Trophoblast cell (in vitro differentiated cells and primary cell): ENCODE results near the gene ATAD3C.
"Not testable (repeated sequence)": the region's sequence is repeated elsewhere in the genome, so short reads cannot be mapped to it uniquely, and the experiment has no call there.

Experiments
- DNase-seq, 2 donors: peaks; one replicate each; pipeline ENCODE4 v3.0.0-alpha.2; 2016
- H2AFZ ChIP-seq: 2 replicates; pipeline ENCODE4 v1.6.1; 2013; ENCODE audit warnings: low read length, moderate library complexity, mild to moderate bottlenecking; ENCODE audit not compliant: insufficient read depth, poor library complexity
- H2AK5ac ChIP-seq: 2 replicates; pipeline ENCODE4 v1.6.1; 2013; ENCODE audit warnings: mild to moderate bottlenecking, low read length
- H2BK120ac ChIP-seq: 2 replicates; pipeline ENCODE4 v1.6.1; 2013; ENCODE audit warnings: low read length, mild to moderate bottlenecking, moderate library complexity; ENCODE audit not compliant: insufficient read depth, poor library complexity
- H2BK12ac ChIP-seq: 2 replicates; pipeline ENCODE4 v1.6.1; 2013; ENCODE audit warnings: mild to moderate bottlenecking, low read length, moderate library complexity
- H2BK5ac ChIP-seq: 2 replicates; pipeline ENCODE4 v1.6.1; 2013; ENCODE audit warnings: low read length, low read depth, moderate library complexity, mild to moderate bottlenecking; ENCODE audit not compliant: poor library complexity
- H3K14ac ChIP-seq: 2 replicates; pipeline ENCODE4 v1.6.1; 2013; ENCODE audit warnings: mild to moderate bottlenecking, low read length
- H3K18ac ChIP-seq: 2 replicates; pipeline ENCODE4 v1.6.1; 2013; ENCODE audit warnings: mild to moderate bottlenecking, low read length
- H3K23ac ChIP-seq: 2 replicates; pipeline ENCODE4 v1.6.1; 2013; ENCODE audit warnings: low read length
- H3K27ac ChIP-seq: 2 replicates; pipeline ENCODE4 v1.5.1; 2013; ENCODE audit warnings: low read depth, mild to moderate bottlenecking, inconsistent platforms, low read length, moderate library complexity
- H3K27me3 ChIP-seq: 2 replicates; pipeline ENCODE4 v1.6.1; 2013; ENCODE audit warnings: inconsistent platforms, mild to moderate bottlenecking, low read length, moderate library complexity; ENCODE audit not compliant: insufficient read depth
- H3K36me3 ChIP-seq, 2 experiments: 1 replicate in 1 of 2; 2 replicates in 1 of 2; pipeline ENCODE4 v1.6.1; 2013; ENCODE audit warnings: low read length in 2 of 2, mild to moderate bottlenecking in 2 of 2, moderate library complexity in 1 of 2; ENCODE audit not compliant: insufficient read depth in 2 of 2, control insufficient read depth in 1 of 2
- H3K4ac ChIP-seq: 2 replicates; pipeline ENCODE4 v1.6.1; 2013; ENCODE audit warnings: low read depth, mild to moderate bottlenecking, low read length, moderate library complexity
- H3K4me1 ChIP-seq, 2 experiments: 1 replicate in 1 of 2; 2 replicates in 1 of 2; pipeline ENCODE4 v1.6.1; 2013; ENCODE audit warnings: low read length in 2 of 2, mild to moderate bottlenecking in 2 of 2, moderate library complexity in 1 of 2; ENCODE audit not compliant: insufficient read depth in 2 of 2, control insufficient read depth in 1 of 2
- H3K4me2 ChIP-seq: 2 replicates; pipeline ENCODE4 v1.6.1; 2013; ENCODE audit warnings: inconsistent platforms, mild to moderate bottlenecking, low read length, moderate library complexity
- H3K4me3 ChIP-seq: 2 replicates; pipeline ENCODE4 v1.5.1; 2013; ENCODE audit warnings: mild to moderate bottlenecking, low read depth, low read length, inconsistent platforms
- H3K79me1 ChIP-seq: one replicate; pipeline ENCODE4 v1.6.1; 2013; ENCODE audit warnings: low read length
- H3K79me2 ChIP-seq: 2 replicates; pipeline ENCODE4 v1.6.1; 2013; ENCODE audit warnings: low read length, mild to moderate bottlenecking; ENCODE audit not compliant: control insufficient read depth, insufficient read depth, poor library complexity
- H3K9ac ChIP-seq: 2 replicates; pipeline ENCODE4 v1.6.1; 2013; ENCODE audit warnings: mild to moderate bottlenecking, low read length
- H3K9me3 ChIP-seq: 2 replicates; pipeline ENCODE4 v1.6.1; 2013; ENCODE audit warnings: low read depth, mild to moderate bottlenecking, control low read depth, inconsistent platforms, low read length; ENCODE audit not compliant: insufficient read depth
- H4K12ac ChIP-seq: 2 replicates; pipeline ENCODE4 v1.6.1; 2013; ENCODE audit warnings: low read depth, mild to moderate bottlenecking, low read length, moderate library complexity
- H4K8ac ChIP-seq: 2 replicates; pipeline ENCODE4 v1.6.1; 2013; ENCODE audit warnings: low read depth, mild to moderate bottlenecking, low read length, moderate library complexity
- H4K91ac ChIP-seq: one replicate; pipeline ENCODE4 v1.6.1; 2013; ENCODE audit warnings: low read depth, mild to moderate bottlenecking, low read length, moderate library complexity
- WGBS: extraction: QIAGEN DNeasy Blood & Tissue Kit; methylation state at CpG from one replicate; pipeline ENCODE4 v1.1.7; 2013; ENCODE audit warnings: missing lambda C conversion rate; ENCODE audit not compliant: insufficient read length, insufficient coverage; ENCODE audit errors: extremely low coverage; 5-methylcytosine and 5-hydroxymethylcytosine counted together

ATAD3C gene

DNA sequence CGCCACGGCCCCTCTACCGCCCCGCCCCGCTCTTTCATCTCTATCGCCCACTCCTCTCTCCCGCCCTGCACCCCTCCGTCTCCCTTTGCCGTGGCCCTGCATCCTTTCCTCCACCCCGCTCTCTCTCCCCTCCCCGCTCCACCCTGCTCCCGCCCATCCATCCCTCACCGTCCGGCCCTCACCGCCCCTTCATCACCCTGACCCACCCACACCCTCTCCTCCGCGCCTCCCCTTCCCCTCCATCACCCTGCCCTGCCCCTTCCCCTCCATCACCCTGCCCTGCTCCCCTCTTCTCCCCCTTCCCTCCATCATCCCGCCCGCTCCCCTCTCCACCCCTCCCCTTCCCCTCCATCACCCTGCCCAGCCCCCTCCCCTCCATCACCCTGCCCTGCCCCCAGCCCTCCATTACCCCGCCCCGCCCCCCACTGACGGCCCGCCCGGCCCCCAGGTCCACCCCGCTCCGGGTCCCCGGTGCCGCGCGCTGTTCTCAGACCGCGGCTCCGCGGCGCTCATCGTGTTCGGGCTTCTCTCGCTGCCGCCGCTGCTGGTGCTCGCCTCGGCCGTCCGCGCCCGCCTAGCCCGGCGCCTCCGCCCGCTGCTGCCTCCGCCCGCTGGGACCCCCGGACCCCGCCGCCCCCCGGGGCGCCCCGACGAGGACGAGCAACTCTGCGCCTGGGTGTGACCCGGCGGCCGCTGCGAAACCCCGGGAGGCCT lies 22.2 kb upstream of the ATAD3C start:
- H2AFZ ChIP-seq, result no peak overlapping the region
- H3K79me2 ChIP-seq, result peaks cover 7% of the 10 kb centered on the region
- H3K4me1 ChIP-seq, result peaks cover 45 to 48% of the 10 kb centered on the region in 2 experiments
- H3K79me1 ChIP-seq, result peaks cover 39% of the 10 kb centered on the region
- no peaks in the 10 kb centered on the region for H3K27me3 ChIP-seq
- peak in 1 of 2 donors; percentile 26 for DNase-seq
- H2BK120ac ChIP-seq, result peak overlapping the region; percentile 37
- H2BK12ac ChIP-seq, result no peak overlapping the region
- no peak overlapping the region for H3K27ac ChIP-seq
- peak overlapping the region; percentile 77 for H3K14ac ChIP-seq
- H3K36me3 ChIP-seq, result no peaks in the 10 kb centered on the region
- no peaks in the 10 kb centered on the region for H3K9me3 ChIP-seq
- peak overlapping the region; percentile 91 for H4K91ac ChIP-seq
- peak overlapping the region; percentile 73 for H4K8ac ChIP-seq
- peak overlapping the region; percentile 25 for H2BK5ac ChIP-seq
- peak overlapping the region; percentile 57 for H4K12ac ChIP-seq
- 100% methylated on average over 2 of the region's 66 CpGs for WGBS
- peak overlapping the region; percentile 61 for H3K4ac ChIP-seq
- peak overlapping the region; percentile 63 for H3K4me3 ChIP-seq
- H3K4me2 ChIP-seq, result peak overlapping the region; percentile 61
- H3K9ac ChIP-seq, result no peak overlapping the region
- H3K23ac ChIP-seq, result no peak overlapping the region
- no peak overlapping the region for H2AK5ac ChIP-seq
- H3K18ac ChIP-seq, result peak overlapping the region; percentile 72

- peak overlapping the region; percentile 91 for H4K91ac ChIP-seq
- no peak for DNase-seq
- H3K14ac ChIP-seq, result peak overlapping the region; percentile 77
- peak overlapping the region; percentile 73 for H4K8ac ChIP-seq
- peak overlapping the region; percentile 61 for H3K4me2 ChIP-seq
- no CpG with 5 or more reads among the region's 22 CpGs for WGBS
- no peak overlapping the region for H3K27ac ChIP-seq
- H3K23ac ChIP-seq, result no peak overlapping the region
- no peak overlapping the region for H2AFZ ChIP-seq
- H3K79me2 ChIP-seq, result peaks cover 9% of the 10 kb centered on the region
- H3K9me3 ChIP-seq, result no peaks in the 10 kb centered on the region
- peak overlapping the region; percentile 72 for H3K18ac ChIP-seq
- H2BK120ac ChIP-seq, result peak overlapping the region; percentile 37
- H3K36me3 ChIP-seq, result no peaks in the 10 kb centered on the region
- peak overlapping the region; percentile 63 for H3K4me3 ChIP-seq
- H2BK12ac ChIP-seq, result no peak overlapping the region
- no peaks in the 10 kb centered on the region for H3K27me3 ChIP-seq
- H3K4me1 ChIP-seq, result peaks cover 46 to 49% of the 10 kb centered on the region in 2 experiments
- peak overlapping the region; percentile 25 for H2BK5ac ChIP-seq
- peaks cover 41% of the 10 kb centered on the region for H3K79me1 ChIP-seq
- H4K12ac ChIP-seq, result peak overlapping the region; percentile 57
- no peak overlapping the region for H3K9ac ChIP-seq
- peak overlapping the region; percentile 61 for H3K4ac ChIP-seq
- H2AK5ac ChIP-seq, result no peak overlapping the region
Measured at GRCh38 chr1:1427820-1428148, 21.7 kb upstream of the ATAD3C start.

GRCh38 chr1:1428174-1428573 lies 21.3 kb upstream of the ATAD3C start:
- H3K27ac ChIP-seq, result no peak overlapping the region
- no CpG with 5 or more reads among the region's 19 CpGs for WGBS

GRCh38 chr1:1428967-1429366 lies 20.5 kb upstream of the ATAD3C start:
- not testable (repeated sequence) for H3K4me3 ChIP-seq, DNase-seq, H2BK12ac ChIP-seq, H3K4ac ChIP-seq, H3K27me3 ChIP-seq, H3K27ac ChIP-seq, H3K9ac ChIP-seq, H3K18ac ChIP-seq, H2AK5ac ChIP-seq, H3K4me2 ChIP-seq, H4K91ac ChIP-seq, H2BK120ac ChIP-seq, H2BK5ac ChIP-seq, H4K8ac ChIP-seq, H3K23ac ChIP-seq, H3K14ac ChIP-seq, H3K36me3 ChIP-seq, H4K12ac ChIP-seq, H3K9me3 ChIP-seq, H2AFZ ChIP-seq
- no CpG with 5 or more reads among the region's 6 CpGs for WGBS
- Histone ChIP-seq H3K4me1 (peaks cover 51 to 53% of the 10 kb centered on the region in 2 experiments), H3K79me2 (peaks cover 17% of the 10 kb centered on the region), H3K79me1 (peaks cover 46% of the 10 kb centered on the region)

More at GRCh38 chr1:1428174-1428573, 21.3 kb upstream of the ATAD3C start:
- no peak overlapping the region for H3K23ac ChIP-seq
- H2BK120ac ChIP-seq, result peak overlapping the region; percentile 8
- peak overlapping the region; percentile 8 for H4K91ac ChIP-seq
- peak overlapping the region; percentile 84 for H2AK5ac ChIP-seq
- H3K27me3 ChIP-seq, result no peaks in the 10 kb centered on the region
- H3K9ac ChIP-seq, result no peak overlapping the region
- H2BK5ac ChIP-seq, result no peak overlapping the region
- no peak overlapping the region for H3K4me3 ChIP-seq
- peak overlapping the region; percentile 41 for H2BK12ac ChIP-seq
- H3K4me2 ChIP-seq, result no peak overlapping the region
- H3K79me1 ChIP-seq, result peaks cover 42% of the 10 kb centered on the region
- H3K18ac ChIP-seq, result no peak overlapping the region
- no peak overlapping the region for H3K4ac ChIP-seq
- H3K9me3 ChIP-seq, result no peaks in the 10 kb centered on the region
- H4K12ac ChIP-seq, result no peak overlapping the region
- DNase-seq, result peak in 1 of 2 donors; percentile 19
- H4K8ac ChIP-seq, result no peak overlapping the region
- H3K79me2 ChIP-seq, result peaks cover 11% of the 10 kb centered on the region
- H2AFZ ChIP-seq, result no peak overlapping the region
- no peak overlapping the region for H3K14ac ChIP-seq
- H3K4me1 ChIP-seq, result peaks cover 45 to 48% of the 10 kb centered on the region in 2 experiments
- no peaks in the 10 kb centered on the region for H3K36me3 ChIP-seq
